ENCODE results near the gene PCA3. TPM values are rescaled to one million over a fixed set of nuclear protein-coding genes. Genes with fewer than 3 reads are reported as not detected.

PCA3 gene
- total RNA-seq, 1 experiment from 2014 or later = not detected

GRCh38 chr9:76756268-76756640 is 8.0 kb upstream of the PCA3 start:
- peak; percentile 20 for DNase-seq (ENCODE audit: extremely low read depth, low read depth)

- DNase-seq (ENCODE audit: extremely low read depth, low read depth) = no peak
These were observed 7.1 kb upstream of the PCA3 start for GRCh38 chr9:76756941-76757673.

- DNase-seq (ENCODE audit: extremely low read depth, low read depth) = no peak
These were observed 5.8 kb upstream of the PCA3 start for GRCh38 chr9:76758476-76758875.

DNA sequence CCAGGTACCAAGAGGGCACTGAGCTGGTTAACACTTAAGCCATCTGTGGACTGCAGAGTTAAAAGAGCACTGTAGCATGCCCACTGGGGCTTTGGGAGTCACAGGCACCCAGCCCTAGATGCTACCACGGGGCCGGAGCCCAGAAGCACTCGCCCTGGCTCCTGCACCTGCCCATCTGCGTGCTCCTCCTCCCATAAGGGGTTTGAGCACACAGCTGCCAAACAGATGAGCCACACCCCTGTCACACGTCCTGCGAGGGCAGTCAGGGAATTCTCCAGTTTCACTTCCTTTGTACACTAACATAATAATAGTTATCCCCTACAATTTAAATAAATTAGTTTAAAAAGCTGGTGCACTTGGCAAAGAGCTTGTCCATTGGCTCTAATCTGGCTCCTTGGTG is 4.5 kb upstream of the PCA3 start:
- no peak for DNase-seq (ENCODE audit: extremely low read depth, low read depth)

- DNase-seq (ENCODE audit: extremely low read depth, low read depth) = no peak
These were observed 2.8 kb upstream of the PCA3 start for GRCh38 chr9:76761448-76761847.

DNA sequence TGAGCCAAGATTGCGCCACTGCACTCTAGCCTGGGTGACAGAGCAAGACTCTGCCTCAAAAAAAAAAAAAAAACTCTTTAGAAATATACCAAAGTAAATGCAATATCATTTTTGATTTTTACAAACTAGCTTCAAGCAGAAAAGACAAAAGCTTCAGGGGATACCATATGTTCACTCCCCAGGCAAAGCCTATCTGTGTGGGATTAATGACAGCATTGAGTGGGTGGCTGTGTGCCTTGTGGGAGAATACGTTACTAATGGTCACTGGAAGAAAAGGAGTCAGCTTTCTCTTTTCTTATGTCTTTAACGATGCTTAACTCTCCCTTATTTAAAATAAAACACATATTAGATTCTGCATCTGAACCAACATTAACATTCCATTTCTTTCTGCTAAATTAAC is 1.9 kb downstream of the PCA3 start:
- DNase-seq (ENCODE audit: extremely low read depth, low read depth) = no peak

DNA sequence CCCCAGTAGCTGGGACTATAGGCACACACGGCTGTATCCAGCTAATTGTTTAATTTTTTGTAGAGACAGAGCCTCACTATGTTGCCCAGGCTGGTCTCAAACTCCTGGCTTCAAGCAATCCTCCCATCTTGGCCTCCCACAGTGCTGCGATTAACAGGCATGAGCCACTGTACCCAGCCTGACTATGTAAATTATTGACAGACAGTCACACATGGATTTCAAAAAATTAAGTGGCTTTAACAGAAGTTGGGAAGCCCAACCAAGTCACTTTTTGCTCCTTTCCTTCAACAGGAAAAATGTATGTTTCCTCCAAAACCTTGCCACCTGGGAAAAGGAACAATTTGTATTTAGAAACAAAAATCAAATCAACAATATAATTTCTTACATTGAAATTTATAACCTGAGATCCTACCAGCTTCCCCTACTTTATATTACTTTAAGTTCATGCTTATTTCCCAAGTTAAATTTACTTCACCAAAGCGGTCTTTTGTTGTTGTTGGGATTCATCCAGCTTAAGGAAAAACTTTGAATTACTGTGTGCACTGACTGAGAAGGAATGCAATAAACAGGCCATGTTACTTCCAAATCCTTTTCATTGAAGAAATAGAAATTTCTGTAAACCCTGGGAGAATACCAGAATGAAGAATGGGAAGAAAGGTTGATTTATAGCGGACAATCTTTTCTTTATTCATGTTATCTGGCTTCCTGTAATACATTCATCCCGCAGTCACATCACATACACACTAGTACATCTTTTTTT is 8.6 kb downstream of the PCA3 start:
- DNase-seq (ENCODE audit: extremely low read depth, low read depth) = no peak

- DNase-seq (ENCODE audit: extremely low read depth, low read depth) = no peak
These were observed 20.6 kb downstream of the PCA3 start for GRCh38 chr9:76784881-76785280.

GRCh38 chr9:76785501-76785900 is 21.3 kb downstream of the PCA3 start:
- DNase-seq (ENCODE audit: extremely low read depth, low read depth) = no peak

- no peak for DNase-seq (ENCODE audit: extremely low read depth, low read depth)
These were observed 23.4 kb downstream of the PCA3 start for GRCh38 chr9:76787677-76788076.

DNA sequence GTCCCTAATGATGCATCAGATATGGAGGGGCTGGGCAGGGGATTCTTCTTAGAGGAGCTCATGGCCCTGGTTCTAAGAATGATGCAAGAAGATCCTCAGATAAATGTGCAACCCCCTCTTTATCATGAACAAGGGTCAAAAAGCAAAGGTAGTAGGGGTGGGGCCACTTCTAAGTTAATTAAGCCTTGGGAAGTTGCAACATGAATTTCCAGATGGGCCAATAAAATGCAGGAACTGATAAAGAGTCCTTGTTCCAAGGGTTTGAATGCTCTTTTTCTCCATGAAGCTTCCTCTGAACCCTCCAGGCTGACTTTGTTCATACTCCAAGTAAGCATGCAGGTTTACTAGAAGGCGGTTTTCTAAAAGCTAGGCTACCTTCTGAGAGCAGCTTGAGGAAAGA is 25.6 kb downstream of the PCA3 start:
- no peak for DNase-seq (ENCODE audit: extremely low read depth, low read depth)

DNA sequence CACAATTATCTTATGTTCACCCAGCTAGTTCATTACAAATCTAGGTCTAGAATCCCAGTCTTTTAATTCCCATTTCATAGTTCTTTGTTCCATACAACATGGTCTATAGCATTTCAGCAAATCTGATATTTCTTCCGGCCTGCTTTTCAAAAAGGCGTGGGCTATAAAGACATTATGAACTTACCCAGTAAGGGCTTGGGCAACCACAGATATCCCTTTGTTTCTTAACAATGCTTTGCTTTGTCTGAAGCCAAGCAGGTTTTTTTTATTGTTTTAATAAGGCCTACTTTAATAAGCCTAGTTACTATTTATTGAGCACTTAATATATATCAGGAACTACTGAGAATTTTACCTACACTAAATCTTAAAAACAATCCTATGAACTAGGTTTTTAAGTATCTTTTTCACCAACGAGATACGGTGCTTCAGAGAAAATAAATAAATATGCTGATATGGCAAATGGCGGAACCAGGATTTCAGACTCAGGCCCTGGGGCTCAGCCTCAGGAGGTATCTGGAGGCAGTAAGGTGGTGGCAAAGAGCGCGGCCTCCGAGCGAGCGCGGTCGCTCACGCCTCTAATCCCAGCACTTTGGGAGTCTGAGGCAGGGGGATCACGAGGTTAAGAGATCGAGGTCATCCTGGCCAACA is 29.7 kb downstream of the PCA3 start:
- DNase-seq (ENCODE audit: extremely low read depth, low read depth) = no peak

GRCh38 chr9:76796296-76796695 is 32.1 kb downstream of the PCA3 start:
- DNase-seq (ENCODE audit: extremely low read depth, low read depth) = no peak

GRCh38 chr9:76798527-76798926 is 34.3 kb downstream of the PCA3 start:
- DNase-seq (ENCODE audit: extremely low read depth, low read depth) = no peak

DNA sequence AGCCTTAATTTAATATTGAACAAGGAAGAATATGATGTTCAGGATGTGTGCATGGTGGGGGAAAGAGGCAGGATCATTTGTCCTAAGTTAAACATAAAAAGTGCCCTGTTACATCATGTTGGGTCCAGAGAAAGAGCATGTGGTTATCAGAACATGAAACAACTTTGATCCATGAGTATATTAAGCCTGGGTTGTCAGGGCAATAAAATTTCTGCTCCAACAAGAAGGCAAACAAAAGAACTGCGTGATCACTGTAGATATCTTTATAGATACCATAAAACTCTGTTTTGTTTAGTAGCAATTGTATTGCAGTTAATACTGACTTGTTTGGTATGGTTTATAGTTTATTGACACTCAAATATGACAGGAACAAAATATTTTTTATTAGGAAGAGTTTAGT is 35.2 kb downstream of the PCA3 start:
- no peak for DNase-seq (ENCODE audit: extremely low read depth, low read depth)

GRCh38 chr9:76800901-76801300 is 36.7 kb downstream of the PCA3 start:
- no peak for DNase-seq (ENCODE audit: extremely low read depth, low read depth)

- DNase-seq (ENCODE audit: extremely low read depth, low read depth) = no peak
These were observed 38.8 kb downstream of the PCA3 start for GRCh38 chr9:76803083-76803482.

DNA sequence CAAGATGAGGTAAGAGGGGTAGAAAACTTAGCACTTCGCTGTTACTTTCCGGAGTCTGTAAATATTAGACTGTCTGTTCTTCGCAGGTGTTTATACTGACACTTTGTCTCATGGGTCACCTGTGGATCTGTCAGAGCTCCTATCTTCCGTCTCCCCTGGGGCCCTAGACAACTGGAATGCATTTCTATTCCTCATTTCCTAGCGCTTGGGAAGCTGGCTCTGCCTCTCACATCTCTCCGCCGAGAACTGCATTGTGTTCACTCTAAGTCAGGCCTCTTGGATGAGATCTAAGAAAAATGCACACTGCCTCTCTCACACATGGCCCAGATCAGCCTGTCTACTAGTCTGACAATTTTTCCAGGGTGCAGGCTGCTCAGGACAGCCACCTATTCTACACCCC is 39.5 kb downstream of the PCA3 start:
- DNase-seq (ENCODE audit: extremely low read depth, low read depth) = no peak

GRCh38 chr9:76808636-76809035 is 44.4 kb downstream of the PCA3 start:
- no peak for DNase-seq (ENCODE audit: extremely low read depth, low read depth)

DNA sequence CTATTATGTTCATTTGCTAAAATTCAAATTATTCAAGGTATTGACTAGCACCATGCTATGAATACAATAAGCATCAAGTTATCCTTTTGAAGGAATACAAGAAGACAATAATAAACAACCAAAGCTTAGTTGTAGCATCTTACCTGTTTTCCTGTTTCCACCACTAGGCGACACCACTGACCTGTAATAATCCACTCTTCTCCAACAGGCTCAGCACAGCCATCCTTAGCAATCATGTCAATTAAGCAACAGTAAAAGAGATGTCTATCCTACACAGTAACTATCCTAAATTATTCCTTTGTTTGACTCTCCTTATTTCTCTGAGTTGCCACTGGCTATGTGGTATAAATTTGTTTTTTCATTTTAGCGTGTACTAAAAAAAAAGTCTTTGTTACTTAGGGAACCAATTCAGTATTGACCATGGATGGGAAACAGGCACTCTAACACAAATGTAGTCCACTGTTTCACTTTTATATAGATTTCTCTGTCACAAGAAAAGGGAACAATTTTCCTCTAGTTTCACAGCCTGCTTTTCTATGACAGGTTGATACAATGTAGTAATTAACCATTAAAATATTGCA is 46.2 kb downstream of the PCA3 start:
- peak; percentile 62 for DNase-seq (ENCODE audit: extremely low read depth, low read depth)

DNA sequence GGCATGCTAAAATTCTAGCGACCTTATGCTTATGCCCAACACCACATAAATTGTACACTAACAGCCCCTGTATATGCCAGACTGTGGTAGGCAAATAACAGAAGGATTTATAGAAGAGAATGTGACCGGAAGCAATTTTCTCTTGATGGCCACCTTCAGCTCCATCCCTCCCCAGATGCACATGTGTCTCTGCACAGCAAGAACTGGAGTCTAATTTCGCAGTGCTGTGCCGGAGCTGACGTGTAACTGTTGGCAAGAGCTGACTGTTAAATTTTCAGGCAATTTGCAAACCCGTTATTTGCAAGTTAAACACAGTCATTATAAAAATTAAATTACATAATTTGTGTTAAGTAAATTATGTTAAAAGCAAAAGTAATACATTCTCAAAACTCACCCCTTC is 48.4 kb downstream of the PCA3 start:
- no peak for DNase-seq (ENCODE audit: extremely low read depth, low read depth)

GRCh38 chr9:76817489-76817888 is 53.3 kb downstream of the PCA3 start:
- DNase-seq (ENCODE audit: extremely low read depth, low read depth) = peak; percentile 20

Data from NCI-H460 (cell line).